Body of pancreas (tissue), 4 donors: ENCODE measurements around the gene ATF6B.

Experiments used
- POLR2A ChIP-seq, 3 donors: fragments of 450-650 bp; IDR thresholded peaks; one replicate each; pipeline ENCODE4 v1.6.1; 2016; ENCODE audit warnings: antibody characterized with exemption in 3 of 3, mild to moderate bottlenecking in 2 of 3
- TF ChIP-seq, protein P1 (sequence below), 7 experiments: fragments of 450-650 bp in 4 of 7; fragments of 200-600 bp in 3 of 7; sonication (generic) in 3 of 7; IDR thresholded peaks; one replicate each; pipeline ENCODE4 v1.5.1; 2016 to 2019; ENCODE audit warnings: antibody characterized with exemption in 7 of 7

DNA sequence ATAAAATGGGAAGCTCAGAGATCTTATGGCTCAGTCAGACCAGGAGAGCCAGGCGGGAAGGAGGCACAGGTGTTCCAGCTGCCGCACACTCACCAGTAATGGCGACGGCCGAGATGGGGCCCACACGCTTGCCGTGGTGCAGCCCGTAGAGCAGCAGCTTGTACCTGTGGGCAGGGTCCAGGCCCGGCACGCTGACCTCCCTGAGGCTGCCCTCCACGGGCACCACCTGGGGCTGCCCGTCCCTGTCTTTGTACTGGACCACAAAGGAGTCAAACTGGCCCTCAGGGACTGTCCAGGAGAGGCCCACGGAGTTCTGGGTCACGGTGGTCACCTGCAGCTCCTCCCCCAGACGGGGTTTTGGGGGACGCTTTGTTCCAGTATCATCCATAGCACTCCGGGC, 58.6 kb downstream of the ATF6B start:
- no peak for TF ChIP-seq POLR2A (IDR thresholded peaks at IDR 0.05)
- TF ChIP-seq, protein P1, sequence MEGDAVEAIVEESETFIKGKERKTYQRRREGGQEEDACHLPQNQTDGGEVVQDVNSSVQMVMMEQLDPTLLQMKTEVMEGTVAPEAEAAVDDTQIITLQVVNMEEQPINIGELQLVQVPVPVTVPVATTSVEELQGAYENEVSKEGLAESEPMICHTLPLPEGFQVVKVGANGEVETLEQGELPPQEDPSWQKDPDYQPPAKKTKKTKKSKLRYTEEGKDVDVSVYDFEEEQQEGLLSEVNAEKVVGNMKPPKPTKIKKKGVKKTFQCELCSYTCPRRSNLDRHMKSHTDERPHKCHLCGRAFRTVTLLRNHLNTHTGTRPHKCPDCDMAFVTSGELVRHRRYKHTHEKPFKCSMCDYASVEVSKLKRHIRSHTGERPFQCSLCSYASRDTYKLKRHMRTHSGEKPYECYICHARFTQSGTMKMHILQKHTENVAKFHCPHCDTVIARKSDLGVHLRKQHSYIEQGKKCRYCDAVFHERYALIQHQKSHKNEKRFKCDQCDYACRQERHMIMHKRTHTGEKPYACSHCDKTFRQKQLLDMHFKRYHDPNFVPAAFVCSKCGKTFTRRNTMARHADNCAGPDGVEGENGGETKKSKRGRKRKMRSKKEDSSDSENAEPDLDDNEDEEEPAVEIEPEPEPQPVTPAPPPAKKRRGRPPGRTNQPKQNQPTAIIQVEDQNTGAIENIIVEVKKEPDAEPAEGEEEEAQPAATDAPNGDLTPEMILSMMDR (IDR thresholded peaks at IDR 0.05): no peak
